ENCODE data around the gene KLF11.
"Not testable (repeated sequence)": the region's sequence is repeated elsewhere in the genome, so short reads cannot be mapped to it uniquely, and the experiment has no call there.

- TF ChIP-seq POLR2AphosphoS5 (IDR thresholded peaks at IDR 0.05); CTCF (IDR thresholded peaks at IDR 0.05 in 8 of 11, conservative IDR thresholded peaks at IDR 0.05 in 3 of 11): not testable (repeated sequence)
Observed at GRCh38 chr2:10010861-10011605, 32.3 kb upstream of the KLF11 start.
